PC-3 (cell line): ENCODE results near the gene NGF. TPM values are rescaled to one million over a fixed set of nuclear protein-coding genes. Genes with fewer than 3 reads are reported as not detected.

Experiments used
- ATAC-seq: fragments of 200-7000 bp; cut with Tn5 transposase; 2 replicates; pipeline ENCODE4 v1.9.1; 2020; ENCODE audit warnings: mild to moderate bottlenecking, moderate library complexity
- BruUV-seq: library from RNA; stranded (reverse); fragments of 400-500 nt; replicated peaks from 2 replicates; lab custom pipeline; 2021; lab: Mats Ljungman, UMichigan
- CTCF ChIA-PET: fragments of 300-600 bp; sonication (Branson Sonifier 250); formaldehyde crosslinking; loops from one replicate; lab custom pipeline; 2022; ENCODE audit warnings: antibody characterized with exemption; lab: Charles Lee
- POLR2A ChIA-PET: fragments of 300-600 bp; sonication (Branson Sonifier 250); formaldehyde crosslinking; loops from one replicate; lab custom pipeline; 2022; ENCODE audit warnings: antibody characterized with exemption; ENCODE audit not compliant: unreplicated experiment; lab: Charles Lee
- DNase-seq: peaks from one replicate; pipeline ENCODE4 v3.0.0-alpha.2; 2015
- H2AFZ ChIP-seq: fragments of 300-600 bp; sonication (generic); 2 replicates; pipeline ENCODE4 v1.6.0; 2016; ENCODE audit warnings: antibody characterized with exemption, low read length
- H3F3A ChIP-seq: fragments of 300-600 bp; sonication (generic); one replicate; pipeline ENCODE4 v1.6.0; 2017; ENCODE audit warnings: antibody characterized with exemption, low read length, control low read depth, mild to moderate bottlenecking; ENCODE audit not compliant: unreplicated experiment
- H3K27ac ChIP-seq: fragments of 300-600 bp; sonication (generic); 2 replicates; pipeline ENCODE4 v1.5.1; 2016; ENCODE audit warnings: mild to moderate bottlenecking, low read length
- H3K27me3 ChIP-seq: fragments of 300-600 bp; sonication (generic); 2 replicates; pipeline ENCODE4 v1.6.1; 2016; ENCODE audit warnings: low read length, mixed read lengths
- H3K36me3 ChIP-seq: fragments of 300-600 bp; sonication (generic); 2 replicates; pipeline ENCODE4 v1.6.1; 2016; ENCODE audit warnings: low read depth, mixed run types, low read length, mixed read lengths
- H3K4me1 ChIP-seq: fragments of 300-600 bp; sonication (generic); 2 replicates; pipeline ENCODE4 v1.5.1; 2016; ENCODE audit warnings: low read length; ENCODE audit not compliant: insufficient read depth
- H3K4me2 ChIP-seq: fragments of 300-600 bp; sonication (generic); 2 replicates; pipeline ENCODE4 v1.6.0; 2016; ENCODE audit warnings: low read length
- H3K4me3 ChIP-seq: fragments of 300-600 bp; sonication (generic); 2 replicates; pipeline ENCODE4 v1.5.1; 2016; ENCODE audit warnings: mild to moderate bottlenecking, low read length, mixed read lengths
- H3K79me2 ChIP-seq: fragments of 300-600 bp; sonication (generic); 2 replicates; pipeline ENCODE4 v1.6.1; 2017; ENCODE audit warnings: low read length, mixed read lengths
- H3K9ac ChIP-seq: fragments of 300-600 bp; sonication (generic); 2 replicates; pipeline ENCODE4 v1.6.0; 2016; ENCODE audit warnings: mild to moderate bottlenecking, low read length
- H3K9me2 ChIP-seq: fragments of 300-600 bp; sonication (generic); replicated peaks from 2 replicates; pipeline ENCODE4 v1.6.1; 2016; ENCODE audit warnings: mixed run types, low read length, mixed read lengths
- H3K9me3 ChIP-seq: fragments of 300-600 bp; sonication (generic); 2 replicates; pipeline ENCODE4 v1.6.1; 2016; ENCODE audit warnings: low read length, mixed read lengths
- H4K20me1 ChIP-seq: fragments of 300-600 bp; sonication (generic); 2 replicates; pipeline ENCODE4 v1.6.1; 2016; ENCODE audit warnings: low read length, mixed read lengths
- EZH2 ChIP-seq: fragments of 300-600 bp; sonication (generic); IDR thresholded peaks from one replicate; pipeline ENCODE4 v1.6.1; 2017; ENCODE audit warnings: antibody characterized with exemption, mild to moderate bottlenecking, low read length; ENCODE audit not compliant: unreplicated experiment
- EZH2phosphoT487 ChIP-seq: fragments of 300-600 bp; sonication (generic); IDR thresholded peaks from 2 replicates; pipeline ENCODE4 v1.6.1; 2018; ENCODE audit warnings: mild to moderate bottlenecking, antibody characterized with exemption, low read length, borderline replicate concordance
- intact Hi-C: fragments of 100-400 bp; cut with micrococcal nuclease; formaldehyde crosslinking; loops from 2 replicates; pipeline ENCODE4 v1.9.0; 2023
- total RNA-seq: library from RNA; depleted of rRNA; stranded (reverse); fragments of >200 nt; gene quantifications from 2 replicates; pipeline ENCODE4 v1.2.3, GENCODE V29; 2014
- TF ChIP-seq, protein P1 (sequence below): fragments of 300-600 bp; sonication (generic); conservative IDR thresholded peaks from 2 replicates; pipeline ENCODE4 v1.5.1; 2017; ENCODE audit warnings: antibody characterized with exemption, low read depth, mild to moderate bottlenecking, low read length

NGF gene
- total RNA-seq, 1 experiment from 2014 or later: 2.4 TPM

DNA sequence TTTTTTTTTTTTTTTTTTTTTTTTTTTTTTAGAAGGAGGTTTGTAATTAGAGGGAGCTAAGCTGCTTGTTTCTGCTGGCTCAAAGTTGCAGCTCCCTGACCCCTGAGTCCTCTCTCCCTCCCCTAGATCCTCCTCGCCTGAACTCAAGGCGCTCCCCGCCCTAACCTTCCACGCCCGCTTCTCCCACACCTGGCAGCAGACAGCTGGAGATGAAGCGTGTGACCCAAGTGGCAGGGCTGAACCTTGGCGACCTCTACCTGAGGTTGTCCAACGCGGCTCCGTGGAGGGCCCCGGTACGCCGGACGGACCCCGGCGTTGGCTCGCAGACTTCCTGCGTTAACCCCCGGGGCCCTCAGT, 795 bp downstream of the NGF start:
- Histone ChIP-seq H3K27ac (no peak overlapping the region), H3K9me2 (no peaks in the 10 kb centered on the region), H3F3A (no peaks in the 10 kb centered on the region), H3K9me3 (no peaks in the 10 kb centered on the region), H3K4me3 (peak overlapping the region; percentile 99), H3K4me2 (peak overlapping the region; percentile 100), H4K20me1 (no peaks in the 10 kb centered on the region), H3K4me1 (peaks cover 8% of the 10 kb centered on the region; the same call in 1 of the 2 replicates), H3K9ac (peak overlapping the region; percentile 68), H2AFZ (peak overlapping the region; percentile 99), H3K27me3 (no peaks in the 10 kb centered on the region), H3K36me3 (no peaks in the 10 kb centered on the region), H3K79me2 (no peaks in the 10 kb centered on the region)
- intact Hi-C loops: no loop called here
- ATAC-seq (peak; percentile 17; the same call in 1 of the 2 replicates), DNase-seq (no peak)
- BruUV-seq: no TSS peak
- TF ChIP-seq EZH2: no peak
- TF ChIP-seq, protein P1, sequence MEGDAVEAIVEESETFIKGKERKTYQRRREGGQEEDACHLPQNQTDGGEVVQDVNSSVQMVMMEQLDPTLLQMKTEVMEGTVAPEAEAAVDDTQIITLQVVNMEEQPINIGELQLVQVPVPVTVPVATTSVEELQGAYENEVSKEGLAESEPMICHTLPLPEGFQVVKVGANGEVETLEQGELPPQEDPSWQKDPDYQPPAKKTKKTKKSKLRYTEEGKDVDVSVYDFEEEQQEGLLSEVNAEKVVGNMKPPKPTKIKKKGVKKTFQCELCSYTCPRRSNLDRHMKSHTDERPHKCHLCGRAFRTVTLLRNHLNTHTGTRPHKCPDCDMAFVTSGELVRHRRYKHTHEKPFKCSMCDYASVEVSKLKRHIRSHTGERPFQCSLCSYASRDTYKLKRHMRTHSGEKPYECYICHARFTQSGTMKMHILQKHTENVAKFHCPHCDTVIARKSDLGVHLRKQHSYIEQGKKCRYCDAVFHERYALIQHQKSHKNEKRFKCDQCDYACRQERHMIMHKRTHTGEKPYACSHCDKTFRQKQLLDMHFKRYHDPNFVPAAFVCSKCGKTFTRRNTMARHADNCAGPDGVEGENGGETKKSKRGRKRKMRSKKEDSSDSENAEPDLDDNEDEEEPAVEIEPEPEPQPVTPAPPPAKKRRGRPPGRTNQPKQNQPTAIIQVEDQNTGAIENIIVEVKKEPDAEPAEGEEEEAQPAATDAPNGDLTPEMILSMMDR: no peak
- ChIA-PET POLR2A (interaction anchor here (0.7 kb wide), 1 partner anchor 208 kb away, joined by 3 read pairs; no protein-coding TSS in a partner anchor), CTCF (interaction anchor here (0.6 kb wide), 2 partner anchors 126 to 206 kb away, joined by 6 to 10 read pairs; no protein-coding TSS in a partner anchor)

DNA sequence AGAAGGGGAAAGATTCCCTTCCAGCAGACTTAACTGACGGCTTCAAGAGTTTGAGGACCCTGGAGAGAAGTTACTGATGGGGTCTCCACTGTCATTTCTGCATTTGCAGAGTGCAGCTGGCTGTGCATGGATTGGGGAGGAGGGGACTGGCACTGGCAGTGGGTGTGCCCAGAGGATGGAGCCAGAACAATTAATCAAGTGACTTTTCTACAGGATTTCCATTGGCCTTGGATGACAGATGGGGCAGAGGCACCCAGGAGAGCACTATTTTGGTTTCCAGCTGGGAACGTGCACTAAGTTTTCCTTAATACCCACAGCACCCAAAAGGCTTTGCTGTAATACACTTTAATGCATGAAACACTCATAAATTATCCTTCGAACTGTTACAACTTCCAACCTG, 1.3 kb downstream of the NGF start:
- DNase-seq: no peak
- Histone ChIP-seq H3K79me2 (no peaks in the 10 kb centered on the region), H3K36me3 (no peaks in the 10 kb centered on the region), H3K9ac (no peak overlapping the region), H4K20me1 (no peaks in the 10 kb centered on the region), H2AFZ (no peak overlapping the region), H3K4me3 (peak overlapping the region; percentile 99), H3F3A (no peaks in the 10 kb centered on the region), H3K9me3 (no peaks in the 10 kb centered on the region), H3K27ac (no peak overlapping the region), H3K4me2 (peak overlapping the region; percentile 100), H3K4me1 (peaks cover 8% of the 10 kb centered on the region; the same call in 1 of the 2 replicates), H3K27me3 (no peaks in the 10 kb centered on the region), H3K9me2 (no peaks in the 10 kb centered on the region)
- POLR2A ChIA-PET: interaction anchor here (0.7 kb wide), 1 partner anchor 209 kb away, joined by 3 read pairs; no protein-coding TSS in a partner anchor
- CTCF ChIA-PET: no interaction called here
- no peak for ATAC-seq
- BruUV-seq: TSS peak; percentile 34
- TF ChIP-seq, protein P1: no peak
- TF ChIP-seq EZH2 (no peak), EZH2phosphoT487 (no peak)
- intact Hi-C loops: no loop called here

DNA sequence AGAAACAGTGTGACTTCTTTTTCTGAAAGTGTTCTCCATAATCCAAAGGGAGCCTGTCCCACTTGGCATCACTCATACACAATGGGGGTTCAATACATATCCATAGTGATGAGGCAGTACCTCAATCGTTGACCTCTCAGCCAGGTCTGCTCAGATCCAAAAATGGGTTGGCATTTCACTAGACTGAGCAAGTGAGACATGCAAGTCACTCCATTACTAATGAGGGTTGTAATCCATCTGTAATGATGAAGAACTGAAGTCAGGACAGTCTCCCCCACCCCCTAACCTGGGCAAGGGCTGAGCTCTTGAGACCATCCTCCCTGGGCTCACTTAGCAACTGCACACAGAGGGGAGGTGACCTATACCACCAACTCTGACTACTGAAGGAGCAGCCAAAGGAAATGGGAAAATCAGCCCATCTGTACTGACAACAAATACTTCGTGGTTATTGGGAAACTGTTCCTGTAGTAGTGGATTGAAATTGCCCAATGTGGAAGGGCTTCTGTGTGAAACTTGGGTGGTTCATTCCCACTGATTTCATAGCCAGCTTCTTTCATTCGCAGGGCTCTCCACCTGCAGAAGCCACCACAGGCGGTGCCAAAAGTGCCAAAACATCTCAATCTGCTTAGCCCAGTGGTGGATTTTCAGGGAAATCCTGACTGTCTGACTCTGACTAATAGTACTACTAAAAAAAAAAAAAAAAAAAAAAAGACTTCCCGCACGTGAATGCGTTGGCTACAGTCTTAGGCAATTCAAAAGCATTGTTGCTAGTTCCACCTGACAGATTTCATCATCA, 5.0 kb downstream of the NGF start:
- ATAC-seq (no peak), DNase-seq (no peak)
- no peak overlapping the region for H3K9ac ChIP-seq
- ChIA-PET POLR2A (no interaction called here), CTCF (interaction anchor here (0.6 kb wide), 1 partner anchor 10 kb away, joined by 3 read pairs; no protein-coding TSS in a partner anchor)
- H3K36me3 ChIP-seq: no peaks in the 10 kb centered on the region
- H3K4me1 ChIP-seq: peaks cover 23% of the 10 kb centered on the region
- H2AFZ ChIP-seq: no peak overlapping the region
- H3K4me3 ChIP-seq: no peak overlapping the region
- H3K27ac ChIP-seq: no peak overlapping the region
- H3K9me3 ChIP-seq: no peaks in the 10 kb centered on the region
- no peaks in the 10 kb centered on the region for H3K79me2 ChIP-seq
- no peak overlapping the region for H3K4me2 ChIP-seq
- no peaks in the 10 kb centered on the region for H4K20me1 ChIP-seq
- intact Hi-C loops: no loop called here
- BruUV-seq: no TSS peak
- no peaks in the 10 kb centered on the region for H3K9me2 ChIP-seq
- TF ChIP-seq, protein P1: no peak
- TF ChIP-seq EZH2 (no peak), EZH2phosphoT487 (no peak)
- no peaks in the 10 kb centered on the region for H3F3A ChIP-seq
- H3K27me3 ChIP-seq: no peaks in the 10 kb centered on the region
